Vagina (tissue), 2 donors: Measurements from ENCODE around the gene TRPM4.

Experiments used
- CTCF ChIP-seq, 3 experiments: fragments of 450-650 bp in 2 of 3; fragments of 200-600 bp in 1 of 3; sonication (generic) in 1 of 3; IDR thresholded peaks; one replicate each; pipeline ENCODE4 v1.5.1; 2017 to 2019; ENCODE audit warnings: antibody characterized with exemption in 3 of 3, mild to moderate bottlenecking in 2 of 3, moderate library complexity in 2 of 3
- POLR2A ChIP-seq, 2 donors: fragments of 450-650 bp; IDR thresholded peaks; one replicate each; pipeline ENCODE4 v1.6.1; 2017; ENCODE audit warnings: antibody characterized with exemption in 2 of 2, mild to moderate bottlenecking in 2 of 2, moderate library complexity in 2 of 2
- POLR2AphosphoS5 ChIP-seq, 2 donors: sonication (generic); formaldehyde crosslinking; IDR thresholded peaks; one replicate each; pipeline ENCODE4 v1.9.0; 2017; ENCODE audit warnings: antibody characterized with exemption in 2 of 2, mild to moderate bottlenecking in 2 of 2, low read depth in 1 of 2; ENCODE audit not compliant: insufficient read depth in 1 of 2

- peak in 1 of 3 experiments; percentile 22 for TF ChIP-seq CTCF (IDR thresholded peaks at IDR 0.05)
- TF ChIP-seq POLR2AphosphoS5 (IDR thresholded peaks at IDR 0.05; ENCODE audit: insufficient read depth in 1 of 2, low read depth in 1 of 2) = peak; percentile 51 to 59
- no peak for TF ChIP-seq POLR2A (IDR thresholded peaks at IDR 0.05)
Measured at GRCh38 chr19:49127674-49128544, 29.7 kb upstream of the TRPM4 start.
